Measurements from ENCODE around the gene ACTA1. TPM values are rescaled to one million over a fixed set of nuclear protein-coding genes. Genes with fewer than 3 reads are reported as not detected.
"Not testable (repeated sequence)": the region's sequence is repeated elsewhere in the genome, so short reads cannot be mapped to it uniquely, and the experiment has no call there.

The ACTA1 gene
- polyA plus RNA-seq, 3 donors: 0.50 to 10.4 (median 0.70) TPM

DNA sequence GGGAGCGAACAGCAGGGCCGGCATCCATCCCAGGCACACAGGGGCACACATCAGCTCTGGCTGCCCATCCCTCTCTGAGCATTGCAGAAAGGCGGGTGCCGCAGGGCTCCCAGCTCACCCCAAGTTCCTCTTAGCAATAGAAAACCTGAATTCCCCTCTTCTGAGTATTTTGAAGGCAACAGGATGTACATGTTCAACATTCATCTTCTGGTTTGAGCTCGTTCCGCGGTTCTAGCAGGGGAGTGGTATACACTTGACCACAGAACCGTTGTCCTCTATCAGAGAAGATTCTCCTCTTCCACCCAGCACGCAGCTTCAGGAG is 23.6 kb downstream of the ACTA1 start:
- no peak for DNase-seq

DNA sequence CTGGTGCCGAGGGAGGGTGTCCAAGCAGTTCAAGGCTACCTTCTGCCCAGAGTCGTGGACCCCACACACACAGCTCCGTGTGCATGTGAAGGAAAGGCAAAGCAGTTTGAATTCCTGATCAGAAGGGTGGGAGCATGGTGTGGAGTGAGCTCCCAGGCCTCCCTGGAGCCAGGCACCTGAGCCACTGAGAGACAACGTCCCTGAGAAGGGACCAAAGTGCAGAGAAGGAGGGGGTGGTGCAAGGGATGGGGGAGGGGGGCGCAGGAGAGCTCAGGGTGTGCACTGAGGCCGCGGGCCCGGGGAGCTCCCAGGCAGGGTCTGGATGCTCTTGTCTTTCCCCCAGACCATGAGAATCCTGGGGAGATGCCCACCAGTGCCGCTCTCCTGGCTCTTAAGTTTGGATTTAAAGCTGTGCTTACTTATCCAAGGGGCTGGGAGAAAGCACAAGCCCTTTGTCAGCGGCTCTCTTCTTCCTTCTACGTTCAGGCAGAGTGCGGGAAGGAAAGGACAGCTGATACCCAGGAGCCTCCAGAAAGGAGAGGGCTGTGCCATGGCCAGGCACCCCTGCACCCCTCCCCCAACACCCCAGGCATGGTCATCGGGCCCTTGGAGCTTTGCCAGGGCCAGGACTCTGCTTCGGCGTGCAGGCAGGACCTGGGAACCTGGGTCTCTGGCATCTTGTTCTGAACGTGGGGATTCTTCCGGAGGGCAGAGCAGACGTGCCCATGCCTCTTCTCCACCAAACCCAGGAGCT is 24.1 kb downstream of the ACTA1 start:
- DNase-seq: no peak

DNA sequence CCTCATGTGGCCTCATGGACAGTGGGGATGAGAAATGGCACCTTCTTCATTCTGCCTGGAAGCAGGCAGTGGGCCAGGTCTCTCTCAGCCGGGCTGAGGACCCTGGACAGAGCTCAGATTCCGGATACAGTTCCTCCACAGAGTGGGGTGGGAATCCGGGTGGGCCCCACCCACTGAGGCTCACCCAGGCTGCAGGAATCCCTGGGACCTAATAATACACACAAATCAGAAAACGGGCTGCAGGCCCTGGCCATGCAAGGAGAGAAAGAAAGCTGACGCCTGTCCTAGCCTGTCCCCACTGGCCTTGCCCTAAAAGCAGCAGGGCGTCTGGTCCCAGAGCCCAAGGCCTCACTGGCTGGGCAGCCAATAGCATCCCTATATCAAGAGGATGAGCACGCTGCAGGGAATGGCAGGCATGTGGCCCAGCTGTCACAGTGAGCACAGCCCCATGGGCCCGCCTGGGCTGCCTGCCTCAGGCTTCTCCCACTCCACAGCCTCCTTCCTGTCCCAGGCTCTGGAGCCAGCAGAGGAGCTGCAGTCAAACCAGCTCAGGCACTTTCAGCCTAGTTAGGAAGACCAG is 25.3 kb downstream of the ACTA1 start:
- no peak for DNase-seq

DNA sequence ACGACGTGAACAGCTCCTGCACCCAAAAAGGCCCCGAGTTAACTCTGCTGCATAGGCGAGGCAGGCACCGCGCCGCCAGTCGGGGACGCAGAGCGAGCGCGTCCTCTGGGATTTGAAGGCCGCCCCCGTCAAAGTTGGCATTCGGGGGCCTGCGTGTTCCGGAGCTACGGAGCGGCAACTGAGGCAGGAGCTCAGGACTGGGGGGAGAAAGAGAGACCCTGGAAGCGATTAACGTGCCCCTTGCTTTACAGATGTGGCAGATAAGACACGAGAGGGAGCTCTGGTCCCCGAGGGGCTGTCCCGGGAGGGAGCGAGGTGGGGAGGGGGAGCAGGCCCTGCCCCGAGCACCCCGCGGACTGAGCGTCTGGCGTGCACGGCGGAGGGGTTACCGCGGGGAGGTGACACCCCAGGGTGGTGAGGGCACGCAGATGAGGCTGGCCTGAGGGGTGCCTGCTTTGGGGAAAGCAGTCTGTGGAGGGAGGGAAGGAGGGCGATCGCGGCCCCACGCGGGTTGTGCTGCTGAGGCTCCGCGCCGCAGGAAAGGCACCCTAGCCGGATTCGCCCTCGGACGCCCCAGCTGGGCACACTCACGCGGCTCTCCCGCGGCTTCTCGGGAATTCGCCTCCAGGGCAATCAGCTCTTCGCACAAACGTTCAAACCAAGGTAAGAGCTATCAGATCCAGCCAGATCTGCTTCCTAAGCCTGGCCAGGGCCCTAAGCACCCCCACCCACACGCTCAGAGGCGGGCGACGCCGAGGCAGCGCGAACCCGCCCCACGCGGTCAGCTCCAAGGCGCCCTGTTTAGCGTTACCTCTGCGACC is 26.5 kb downstream of the ACTA1 start:
- DNase-seq: no peak

DNA sequence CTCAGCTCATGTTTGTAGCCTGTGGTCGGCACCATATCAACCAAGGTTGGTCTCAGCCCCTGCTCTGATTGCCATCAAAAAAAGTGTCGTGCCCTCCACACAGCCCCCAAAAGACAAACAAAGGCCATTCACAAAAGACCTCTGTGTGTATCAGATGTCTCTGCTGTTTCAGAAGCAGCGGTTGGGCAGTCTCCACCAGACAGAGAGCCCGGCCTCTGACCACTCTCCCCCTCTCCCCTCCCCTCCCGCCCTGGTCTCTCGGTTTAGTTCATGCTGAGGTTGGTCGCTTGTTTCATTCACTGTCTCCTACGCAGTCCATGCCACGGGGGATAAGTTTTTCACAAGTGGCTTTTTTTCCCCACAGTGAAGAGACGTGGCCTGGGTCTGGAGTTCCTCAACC is 27.1 kb downstream of the ACTA1 start:
- DNase-seq: peak; percentile 48

DNA sequence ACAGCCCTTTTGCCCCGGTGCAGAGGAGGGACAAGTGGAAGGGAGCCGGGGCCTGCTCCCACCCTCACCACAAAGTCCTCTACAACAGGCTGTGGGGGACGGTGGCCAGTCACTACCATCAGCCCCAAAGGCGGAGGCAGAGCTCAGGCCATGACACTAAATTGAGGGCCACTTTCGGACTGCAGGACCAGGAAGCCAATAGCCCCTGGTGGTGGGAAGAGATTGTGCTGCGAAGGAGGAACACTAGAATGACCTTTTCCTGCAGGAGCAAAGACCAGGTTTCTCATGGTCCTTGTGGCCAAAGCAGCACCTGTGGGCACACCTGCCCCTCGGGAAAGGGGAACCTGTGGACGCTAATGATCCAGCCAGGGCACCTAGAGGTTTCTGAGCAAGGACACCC is 30.3 kb downstream of the ACTA1 start:
- no peak for DNase-seq

DNA sequence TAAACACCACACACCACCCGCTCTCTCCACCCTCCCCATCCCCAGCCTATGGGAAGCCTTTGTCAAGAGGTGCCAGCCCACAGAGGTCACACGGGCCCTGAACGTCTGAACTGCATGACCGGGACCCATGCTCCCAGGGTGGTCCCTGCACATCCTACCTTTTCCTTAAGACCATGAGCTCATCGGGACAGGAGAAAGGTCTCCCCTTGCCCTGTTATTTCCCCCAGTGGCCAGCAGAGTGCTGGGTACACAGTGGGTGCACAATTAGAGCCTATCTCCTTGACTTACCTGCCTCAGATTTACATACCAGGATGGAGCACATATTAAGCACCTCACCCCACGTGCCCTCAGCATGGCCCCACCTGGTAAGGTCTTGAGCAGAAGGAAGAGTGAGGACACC is 30.9 kb downstream of the ACTA1 start:
- DNase-seq: no peak

DNA sequence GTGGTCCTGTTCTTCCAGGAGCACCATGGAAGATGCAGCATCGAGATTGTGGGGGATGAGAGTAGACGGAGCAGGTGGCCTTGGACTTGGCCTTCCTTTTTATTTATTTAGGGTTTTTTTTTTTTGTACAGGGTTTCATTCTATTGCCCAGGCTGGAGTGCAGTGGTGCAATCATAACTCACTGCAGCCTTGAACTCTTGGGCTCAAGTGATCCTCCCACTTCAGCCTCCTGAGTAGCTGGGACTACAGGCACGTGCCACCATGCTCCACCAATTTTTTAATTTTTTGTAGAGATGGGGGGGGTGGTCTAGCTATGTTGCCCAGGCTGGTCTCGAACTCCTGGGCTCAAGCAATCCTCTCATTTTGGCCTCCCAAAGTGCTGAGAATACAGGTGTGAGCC is 31.6 kb downstream of the ACTA1 start:
- DNase-seq: not testable (repeated sequence)

DNA sequence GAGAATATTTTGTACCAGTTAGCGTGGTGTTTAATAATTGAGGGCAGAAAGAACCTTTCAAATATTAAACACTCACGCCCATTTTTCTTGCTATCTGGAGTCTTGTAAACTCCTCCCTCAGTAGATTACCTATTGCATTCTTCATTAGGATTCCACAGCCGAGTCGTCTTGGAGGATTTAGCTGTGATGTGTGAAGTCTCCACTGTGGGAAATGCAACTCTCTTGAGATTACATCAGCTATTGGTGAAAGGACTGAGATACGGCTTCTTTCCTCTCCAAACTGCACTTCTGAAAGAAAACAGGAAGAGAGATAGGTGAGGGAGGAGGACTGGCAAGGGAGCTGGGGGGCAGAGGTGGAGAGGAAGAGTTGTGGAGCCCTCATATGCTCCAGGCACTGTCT is 36.1 kb downstream of the ACTA1 start:
- DNase-seq: no peak

DNA sequence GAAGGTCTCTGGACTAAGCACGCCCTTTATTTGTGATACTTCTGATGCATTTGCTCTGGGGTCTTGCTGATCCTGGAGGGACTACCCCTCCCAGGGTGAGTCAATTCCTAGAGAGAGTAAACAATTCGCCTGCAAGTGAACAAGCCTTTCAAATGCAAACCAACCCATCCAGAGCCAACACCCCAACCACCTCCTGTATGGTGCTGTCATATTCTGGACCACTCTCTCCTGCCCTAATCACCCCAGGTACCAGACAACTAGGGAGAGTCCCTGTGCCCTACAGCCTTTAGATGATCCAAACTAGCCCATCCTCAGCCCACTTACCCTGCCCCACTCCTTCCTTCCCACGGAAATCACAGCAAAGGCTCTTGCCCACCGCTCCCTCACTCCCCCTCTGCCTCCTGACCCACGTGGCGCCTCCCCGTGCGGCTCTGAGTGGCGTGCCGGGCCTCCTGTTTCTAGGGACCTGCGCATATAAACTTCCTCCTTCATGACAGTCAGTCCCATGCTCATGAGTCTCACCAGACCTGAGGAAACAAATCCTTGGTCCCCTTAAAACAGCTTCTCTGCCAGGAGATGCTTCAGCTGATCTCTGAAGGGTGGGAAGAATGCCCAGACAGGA is 37.2 kb downstream of the ACTA1 start:
- no peak for DNase-seq

DNA sequence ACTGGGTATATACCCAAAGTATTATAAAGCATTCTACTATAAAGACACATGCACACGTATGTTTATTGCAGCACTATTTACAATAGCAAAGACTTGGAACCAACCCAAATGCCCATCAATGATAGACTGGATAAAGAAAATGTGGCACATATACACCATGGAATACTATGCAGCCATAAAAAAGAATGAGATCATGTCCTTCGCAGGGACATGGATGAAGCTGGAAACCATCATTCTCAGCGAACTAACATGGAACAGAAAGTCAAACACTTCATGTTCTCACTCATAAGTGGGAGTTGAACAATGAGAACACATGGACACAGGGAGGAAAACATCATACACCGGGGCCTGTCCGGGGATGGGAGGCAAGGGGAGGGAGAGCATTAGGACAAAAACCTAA is 39.4 kb downstream of the ACTA1 start:
- not testable (repeated sequence) for DNase-seq

DNA sequence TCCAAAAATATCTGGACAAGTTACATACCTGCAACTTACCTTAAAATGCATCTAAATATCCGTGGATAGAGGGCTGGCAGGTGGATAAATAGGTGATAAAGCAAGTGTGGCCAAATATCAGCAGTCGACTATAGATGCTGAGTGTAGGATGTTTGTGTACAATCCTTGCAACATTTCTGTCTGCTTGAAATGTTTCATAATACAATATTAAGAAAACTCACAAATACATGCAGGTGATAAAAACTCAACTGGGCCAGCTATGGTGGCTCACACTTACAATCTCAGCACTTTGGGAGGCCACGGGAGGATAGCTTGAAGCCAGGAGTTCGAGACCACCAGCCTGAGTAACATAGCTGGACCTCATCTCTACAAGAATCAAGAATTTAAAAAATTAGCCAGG is 41.0 kb downstream of the ACTA1 start:
- no peak for DNase-seq

DNA sequence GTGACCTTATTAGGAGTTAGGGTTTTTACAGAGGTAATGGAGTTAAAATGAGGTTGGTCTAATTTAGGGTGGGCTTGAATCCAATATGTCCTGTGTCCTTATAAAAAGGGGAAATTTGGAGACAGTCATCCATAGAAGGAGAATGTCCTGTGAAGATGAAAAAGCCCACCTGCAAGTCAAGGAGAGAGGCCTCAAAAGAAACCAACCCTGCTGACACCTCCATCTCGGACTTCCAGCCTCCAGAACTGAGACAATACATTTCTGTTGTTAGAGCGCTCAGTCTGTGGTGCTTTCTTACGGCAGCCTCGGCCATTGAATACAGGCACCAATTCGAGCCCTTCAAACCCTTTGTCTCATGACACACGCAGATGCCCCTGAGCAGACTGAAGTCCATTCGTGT is 43.8 kb downstream of the ACTA1 start:
- no peak for DNase-seq

DNA sequence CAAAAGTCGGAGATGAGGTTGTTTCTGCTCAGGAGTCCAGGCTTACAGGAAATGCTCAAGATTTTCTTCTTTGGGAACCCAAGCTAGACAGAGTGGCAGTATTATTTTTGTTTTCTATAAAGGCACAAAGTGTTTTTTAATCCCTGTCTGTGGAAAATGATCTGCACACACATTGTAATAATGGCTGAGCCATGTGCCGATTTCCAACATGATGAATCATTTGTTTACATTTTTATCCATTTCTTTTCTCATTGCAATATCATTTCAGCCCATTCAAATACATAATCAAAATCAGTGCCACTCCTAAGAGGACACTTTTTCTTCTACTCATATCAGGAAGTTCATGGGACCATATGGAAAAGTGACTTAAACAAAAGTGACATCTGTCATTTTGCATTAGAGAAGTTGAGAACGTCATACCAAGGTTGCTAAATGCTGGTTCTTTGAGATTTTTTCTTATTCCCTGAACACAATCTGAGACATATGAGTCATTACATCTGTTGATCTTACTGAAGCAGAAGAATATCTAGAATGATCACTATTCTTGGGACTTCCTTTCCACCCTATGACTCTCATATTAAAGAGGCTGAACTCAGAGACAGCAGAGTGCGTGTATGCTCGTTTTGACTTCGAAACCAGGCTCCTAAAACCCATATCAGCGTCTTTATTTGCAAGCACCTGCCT is 44.9 kb downstream of the ACTA1 start:
- no peak for DNase-seq

DNA sequence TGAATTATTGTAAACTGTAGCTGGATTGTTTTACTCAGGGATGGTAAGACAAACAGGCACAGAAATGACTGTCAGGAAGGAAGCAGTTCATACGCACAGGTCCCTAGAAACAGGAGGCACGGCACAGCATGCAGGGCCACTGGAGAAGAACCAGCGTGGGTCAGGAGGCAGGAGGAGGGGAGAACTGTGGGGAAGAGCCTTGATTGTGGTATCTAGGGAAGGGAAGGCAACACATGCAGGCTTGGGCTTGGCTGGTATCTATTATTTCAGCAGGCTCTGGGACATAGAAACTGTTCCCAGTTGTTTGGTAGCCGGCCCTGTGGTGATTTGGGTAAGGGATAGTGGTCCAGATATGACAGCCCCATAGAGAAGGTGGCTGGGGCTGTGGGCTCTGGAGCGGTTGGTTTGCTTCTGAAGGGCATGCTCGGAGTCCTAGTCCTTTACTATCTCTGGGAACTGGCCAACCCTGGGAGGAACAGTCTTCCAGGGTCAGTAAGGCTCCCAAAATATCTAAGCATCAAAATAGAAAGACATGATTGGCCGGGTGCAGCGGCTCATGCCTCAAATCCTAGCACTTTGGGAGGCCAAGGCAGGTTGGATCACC is 47.9 kb downstream of the ACTA1 start:
- no peak for DNase-seq

DNA sequence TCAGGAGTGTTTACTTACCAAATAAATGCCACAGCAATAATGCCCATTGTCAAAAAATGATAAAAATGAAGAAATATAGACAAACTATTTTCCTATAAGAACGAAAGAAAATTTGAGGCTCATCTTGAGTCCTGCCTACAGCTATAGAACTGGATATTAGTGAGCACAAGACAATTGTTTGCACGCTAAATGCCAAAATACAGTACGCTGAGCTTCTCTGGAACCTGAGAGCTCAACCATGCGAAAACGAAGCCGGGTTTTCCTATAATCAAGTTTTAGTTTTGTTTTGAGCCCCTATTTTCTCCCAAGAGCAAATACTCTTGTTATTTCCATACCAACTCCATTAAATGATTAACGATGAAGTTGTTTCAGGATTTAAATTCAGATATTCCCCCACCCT is 49.1 kb downstream of the ACTA1 start:
- DNase-seq: no peak

DNA sequence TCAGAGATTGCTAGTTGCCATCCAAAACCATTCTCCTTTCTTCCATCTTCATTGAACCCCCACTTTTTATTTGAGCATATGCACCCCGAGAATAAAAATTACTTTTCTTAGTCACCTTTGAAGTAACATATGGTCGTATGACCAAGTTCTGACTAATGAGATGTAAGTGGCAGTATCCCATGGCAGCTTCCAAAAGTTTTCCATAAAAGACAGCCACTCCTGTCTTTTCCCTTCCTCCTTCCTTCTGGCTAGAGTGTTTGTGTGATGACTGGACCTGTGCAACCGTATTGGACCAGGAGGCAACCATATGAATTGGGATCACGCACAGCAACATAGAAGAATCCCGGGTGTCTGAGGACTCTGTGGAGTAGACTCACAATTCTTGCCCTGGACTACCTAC is 49.9 kb downstream of the ACTA1 start:
- no peak for DNase-seq

DNA sequence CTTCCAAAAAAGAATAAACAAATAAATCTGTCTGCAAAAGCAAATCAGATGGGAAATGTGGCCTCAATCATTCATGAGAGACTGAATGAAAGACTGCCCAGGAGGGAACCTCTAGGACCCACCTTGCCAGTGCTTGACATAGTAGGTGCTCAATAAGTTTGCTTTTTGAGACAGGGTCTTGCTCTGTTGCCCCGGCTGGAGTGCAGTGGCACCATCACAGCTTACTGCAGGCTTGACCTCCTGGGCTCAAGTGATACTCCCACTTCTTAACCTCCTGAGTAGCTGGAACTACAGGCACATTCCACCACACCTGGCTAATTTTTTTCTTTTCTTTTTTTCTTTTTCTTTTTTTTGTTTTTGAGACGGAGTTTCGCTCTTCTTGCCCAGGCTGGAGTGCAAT is 50.7 kb downstream of the ACTA1 start:
- DNase-seq: no peak
